Spleen (tissue), 11 donors: Measurements from ENCODE around the gene TNFRSF1B. TPM values are rescaled to one million over a fixed set of nuclear protein-coding genes. Genes with fewer than 3 reads are reported as not detected.

Source experiments
- DNase-seq: peaks from one replicate; pipeline ENCODE4 v3.0.0-alpha.2; 2020
- H3K27ac ChIP-seq, 8 donors: fragments of 200-600 bp; sonication (generic) in 7 of 8; 1 replicate in 4 of 8; 2 replicates in 4 of 8; pipeline versions ENCODE4 v1.5.0 to v1.8.0; 2016 to 2021; ENCODE audit warnings: inconsistent platforms in 4 of 8, mild to moderate bottlenecking in 4 of 8, moderate library complexity in 1 of 8
- H3K27me3 ChIP-seq, 7 donors: fragments of 200-600 bp; sonication (generic) in 6 of 7; replicated peaks in 1 of 7; 1 replicate in 4 of 7; 2 replicates in 3 of 7; pipeline versions ENCODE4 v1.5.0 to v1.8.0; 2016 to 2021; ENCODE audit warnings: inconsistent platforms in 3 of 7, mild to moderate bottlenecking in 1 of 7
- H3K36me3 ChIP-seq, 6 donors: fragments of 200-600 bp; sonication (generic) in 5 of 6; 1 replicate in 4 of 6; 2 replicates in 2 of 6; pipeline versions ENCODE4 v1.5.0 to v1.8.0; 2016 to 2021; ENCODE audit warnings: inconsistent platforms in 2 of 6
- H3K4me1 ChIP-seq, 6 donors: fragments of 200-600 bp; sonication (generic) in 5 of 6; 1 replicate in 3 of 6; 2 replicates in 3 of 6; pipeline versions ENCODE4 v1.5.0 to v1.8.0; 2016 to 2021; ENCODE audit warnings: inconsistent platforms in 3 of 6
- H3K4me3 ChIP-seq, 8 donors: fragments of 200-600 bp; sonication (generic) in 7 of 8; 1 replicate in 4 of 8; 2 replicates in 4 of 8; pipeline versions ENCODE4 v1.5.0 to v1.8.0; 2016 to 2021; ENCODE audit warnings: inconsistent platforms in 4 of 8, mild to moderate bottlenecking in 4 of 8, moderate library complexity in 2 of 8
- H3K9me3 ChIP-seq, 8 donors: fragments of 200-600 bp; sonication (generic) in 7 of 8; 1 replicate in 4 of 8; 2 replicates in 4 of 8; pipeline versions ENCODE4 v1.5.0 to v1.8.0; 2016 to 2021; ENCODE audit warnings: inconsistent platforms in 4 of 8
- POLR2A ChIP-seq, 3 donors: fragments of 450-650 bp; IDR thresholded peaks; one replicate each; pipeline ENCODE4 v1.5.1; 2017; ENCODE audit warnings: antibody characterized with exemption in 3 of 3, mild to moderate bottlenecking in 1 of 3
- POLR2AphosphoS5 ChIP-seq, 3 donors: sonication (generic); formaldehyde crosslinking; IDR thresholded peaks; one replicate each; pipeline ENCODE4 v1.5.1; 2017; ENCODE audit warnings: antibody characterized with exemption in 3 of 3
- WGBS, 5 donors: extraction: QIAGEN DNeasy Blood & Tissue Kit in 3 of 5; methylation state at CpG; one replicate each; pipeline versions ENCODE4 v1.1.5 to v1.1.7; 2013 to 2018; 5-methylcytosine and 5-hydroxymethylcytosine counted together
- intact Hi-C: fragments of 100-400 bp; cut with DNase I; formaldehyde crosslinking; loops from one replicate; pipeline ENCODE4 v1.15.0; 2023; ENCODE audit warnings: low total_unique reads
- polyA plus RNA-seq, 3 donors: library from polyadenylated mRNA; stranded (reverse); fragments of 200-250 nt; gene quantifications; one replicate each; pipeline ENCODE4 v1.2.1, GENCODE V29; 2013
- total RNA-seq, 7 donors: library from RNA; depleted of rRNA in 3 of 7; stranded (reverse); fragments of >200 nt in 3 of 7; fragmentation: NEBNext Ultra II Directional in 4 of 7; extraction: Animal tissue kit (Norgen Biotek cat#: 25700) in 4 of 7; gene quantifications; one replicate each; pipeline versions ENCODE4 v1.1.0 to v1.2.1, GENCODE V29; 2016 to 2021
- TF ChIP-seq, protein P1 (sequence below), 11 experiments: fragments of 200-600 bp in 7 of 11; fragments of 450-650 bp in 4 of 11; sonication (generic) in 4 of 11; IDR thresholded peaks in 8 of 11; conservative IDR thresholded peaks in 3 of 11; 1 replicate in 7 of 11; 2 replicates in 4 of 11; pipeline versions ENCODE4 v1.4.0 to v1.8.0; 2016 to 2021; ENCODE audit warnings: antibody characterized with exemption in 11 of 11, inconsistent platforms in 4 of 11, mild to moderate bottlenecking in 1 of 11
- donor health status: healthy with polysubstance abuse.
- donor health status: DM: no; HTN: no; CAD: no; lungs with moderate emphysema.
- donor health status: DM: no; HTN: no; CAD: no.
- donor health status: Bipolar disorder and iron deficiency.
- donor health status: healthy.
- donor health status: DM: no; HTN: no; CAD: no.
- donor health status: DM: yes; HTN: yes; CAD: no.

Gene TNFRSF1B
- total and polyA plus RNA-seq, 10 donors: 28.5 to 233 (median 167) TPM

GRCh38 chr1:12134716-12135115 is 32.1 kb upstream of the TNFRSF1B start:
- H3K27ac ChIP-seq: peak overlapping the region in 2 of 8 donors; percentile 82 to 85
- H3K4me1 ChIP-seq: peaks cover 6 to 61% (median 18%) of the 10 kb centered on the region in 6 donors
- TF ChIP-seq, protein P1, sequence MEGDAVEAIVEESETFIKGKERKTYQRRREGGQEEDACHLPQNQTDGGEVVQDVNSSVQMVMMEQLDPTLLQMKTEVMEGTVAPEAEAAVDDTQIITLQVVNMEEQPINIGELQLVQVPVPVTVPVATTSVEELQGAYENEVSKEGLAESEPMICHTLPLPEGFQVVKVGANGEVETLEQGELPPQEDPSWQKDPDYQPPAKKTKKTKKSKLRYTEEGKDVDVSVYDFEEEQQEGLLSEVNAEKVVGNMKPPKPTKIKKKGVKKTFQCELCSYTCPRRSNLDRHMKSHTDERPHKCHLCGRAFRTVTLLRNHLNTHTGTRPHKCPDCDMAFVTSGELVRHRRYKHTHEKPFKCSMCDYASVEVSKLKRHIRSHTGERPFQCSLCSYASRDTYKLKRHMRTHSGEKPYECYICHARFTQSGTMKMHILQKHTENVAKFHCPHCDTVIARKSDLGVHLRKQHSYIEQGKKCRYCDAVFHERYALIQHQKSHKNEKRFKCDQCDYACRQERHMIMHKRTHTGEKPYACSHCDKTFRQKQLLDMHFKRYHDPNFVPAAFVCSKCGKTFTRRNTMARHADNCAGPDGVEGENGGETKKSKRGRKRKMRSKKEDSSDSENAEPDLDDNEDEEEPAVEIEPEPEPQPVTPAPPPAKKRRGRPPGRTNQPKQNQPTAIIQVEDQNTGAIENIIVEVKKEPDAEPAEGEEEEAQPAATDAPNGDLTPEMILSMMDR (IDR thresholded peaks at IDR 0.05 in 8 of 11, conservative IDR thresholded peaks at IDR 0.05 in 3 of 11): no peak
- TF ChIP-seq POLR2A (IDR thresholded peaks at IDR 0.05) (no peak), POLR2AphosphoS5 (IDR thresholded peaks at IDR 0.05) (no peak)
- H3K36me3 ChIP-seq: no peaks in the 10 kb centered on the region
- peak; percentile 55 for DNase-seq
- H3K9me3 ChIP-seq: no peaks in the 10 kb centered on the region
- 89 to 97% (median 96%) methylated on average over 10 of the region's 10 CpGs for WGBS, 5 donors
- intact Hi-C loops: no loop called here
- H3K4me3 ChIP-seq: no peak overlapping the region
- no peaks in the 10 kb centered on the region for H3K27me3 ChIP-seq

DNA sequence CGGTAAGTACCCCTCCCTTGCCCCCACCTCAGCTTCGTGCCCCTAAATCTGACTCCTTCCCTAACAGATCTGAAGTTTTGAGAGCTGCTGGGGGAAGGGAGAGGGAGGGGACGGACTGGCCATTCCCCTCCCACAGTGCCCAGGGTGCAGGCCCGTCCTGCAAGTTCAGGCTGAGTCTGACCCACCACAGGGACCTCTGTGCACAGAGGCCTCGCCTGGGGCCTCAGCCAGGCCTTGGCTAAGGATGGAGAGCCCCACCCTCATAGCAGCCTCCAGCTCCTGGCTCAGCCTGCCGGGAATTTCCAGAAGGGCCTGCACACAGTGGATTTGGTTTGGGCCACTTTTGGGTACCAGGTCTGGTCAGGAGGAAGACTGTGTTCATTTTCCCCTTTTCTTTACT is 31.2 kb upstream of the TNFRSF1B start:
- Histone ChIP-seq H3K9me3 (no peaks in the 10 kb centered on the region), H3K36me3 (no peaks in the 10 kb centered on the region), H3K4me1 (peaks cover 6 to 64% (median 18%) of the 10 kb centered on the region in 6 donors), H3K27ac (peak overlapping the region in 3 of 8 donors; percentile 2 to 45 (median 38)), H3K27me3 (no peaks in the 10 kb centered on the region), H3K4me3 (no peak overlapping the region)
- TF ChIP-seq, protein P1 (IDR thresholded peaks at IDR 0.05 in 8 of 11, conservative IDR thresholded peaks at IDR 0.05 in 3 of 11): no peak
- TF ChIP-seq POLR2AphosphoS5 (IDR thresholded peaks at IDR 0.05) (no peak), POLR2A (IDR thresholded peaks at IDR 0.05) (no peak)
- WGBS, 5 donors: 55 to 88% (median 71%) methylated on average over 5 to 6 of the region's 6 CpGs
- intact Hi-C loops: no loop called here
- peak; percentile 75 for DNase-seq

GRCh38 chr1:12136916-12137610 is 29.7 kb upstream of the TNFRSF1B start:
- peaks cover 5 to 64% (median 25%) of the 10 kb centered on the region in 6 donors for H3K4me1 ChIP-seq
- TF ChIP-seq POLR2A (IDR thresholded peaks at IDR 0.05) (no peak), POLR2AphosphoS5 (IDR thresholded peaks at IDR 0.05) (no peak)
- TF ChIP-seq, protein P1 (IDR thresholded peaks at IDR 0.05 in 8 of 11, conservative IDR thresholded peaks at IDR 0.05 in 3 of 11): no peak
- no peaks in the 10 kb centered on the region for H3K27me3 ChIP-seq
- no peak overlapping the region for H3K4me3 ChIP-seq
- no peak overlapping the region for H3K27ac ChIP-seq
- no peaks in the 10 kb centered on the region for H3K36me3 ChIP-seq
- 77 to 83% (median 79%) methylated on average over 7 to 8 of the region's 8 CpGs for WGBS, 5 donors
- DNase-seq: peak; percentile 9
- intact Hi-C loops: no loop called here
- no peaks in the 10 kb centered on the region for H3K9me3 ChIP-seq
